AG04449 (cell line): ENCODE results near the gene RALGPS1.

ENCODE experiments used
- CTCF ChIA-PET: fragments of 350-600 bp; formaldehyde crosslinking; extraction: SDS; loops from one replicate; lab custom pipeline; 2021; ENCODE audit warnings: antibody characterized with exemption; lab: Yijun Ruan, JAX
- POLR2A ChIA-PET: fragments of 400-600, 350-600 bp; formaldehyde crosslinking; extraction: SDS; loops from one replicate; lab custom pipeline; 2020; ENCODE audit warnings: antibody characterized with exemption, inconsistent platforms; lab: Yijun Ruan, JAX
- DNase-seq: peaks from one replicate; pipeline ENCODE4 v3.0.0-alpha.2; 2010; ENCODE audit warnings: low read depth, low spot score
- H3K4me3 ChIP-seq: 2 replicates; pipeline ENCODE4 v1.5.1; 2011; ENCODE audit warnings: low read depth, mild to moderate bottlenecking, control low read depth, low read length
- CTCF ChIP-seq: IDR thresholded peaks from one replicate; pipeline ENCODE4 v1.5.1; 2011; ENCODE audit warnings: mild to moderate bottlenecking, moderate library complexity, low read length, control low read depth, inconsistent platforms; ENCODE audit not compliant: insufficient read depth; ENCODE audit errors: missing control alignments

The RALGPS1 gene

GRCh38 chr9:126932871-126933321 is 18.3 kb downstream of the RALGPS1 start:
- ChIA-PET CTCF (interaction anchor here (2.0 to 17.3 kb wide), 2 partner anchors 8 to 263 kb away, joined by 9 to 513 read pairs; no protein-coding TSS in a partner anchor), POLR2A (no interaction called here)
- DNase-seq, result no peak
- no peak for TF ChIP-seq CTCF
- no peak overlapping the region for H3K4me3 ChIP-seq

- H3K4me3 ChIP-seq, result no peak overlapping the region
- TF ChIP-seq CTCF, result no peak
- POLR2A ChIA-PET, result no interaction called here
- no peak for DNase-seq
- CTCF ChIA-PET, result interaction anchor here (2.0 to 17.3 kb wide), 2 partner anchors 8 to 262 kb away, joined by 9 to 513 read pairs; no protein-coding TSS in a partner anchor
These were observed 18.9 kb downstream of the RALGPS1 start for GRCh38 chr9:126933334-126933980.

- no peak for DNase-seq
- ChIA-PET CTCF (interaction anchor here (1.1 to 17.3 kb wide), 3 partner anchors 32 to 261 kb away, joined by 3 to 513 read pairs (median 3); no protein-coding TSS in a partner anchor), POLR2A (no interaction called here)
- no peak for TF ChIP-seq CTCF
- H3K4me3 ChIP-seq, result no peak overlapping the region
These were observed 19.9 kb downstream of the RALGPS1 start for GRCh38 chr9:126934441-126934840.

GRCh38 chr9:126935630-126936029 is 21.0 kb downstream of the RALGPS1 start:
- POLR2A ChIA-PET, result no interaction called here
- TF ChIP-seq CTCF, result no peak
- no peak for DNase-seq
- H3K4me3 ChIP-seq, result no peak overlapping the region
- CTCF ChIA-PET, result interaction anchor here (1.3 to 17.3 kb wide), 2 partner anchors 186 to 260 kb away, joined by 3 to 513 read pairs; no protein-coding TSS in a partner anchor

- ChIA-PET POLR2A (no interaction called here), CTCF (interaction anchor here (0.7 to 17.3 kb wide), 5 partner anchors 10 to 289 kb away, joined by 3 to 513 read pairs (median 3); partner anchors contain the start of gene RALGPS1)
- DNase-seq, result no peak
- no peak for TF ChIP-seq CTCF
- H3K4me3 ChIP-seq, result no peak overlapping the region
These were observed 22.9 kb downstream of the RALGPS1 start for GRCh38 chr9:126937444-126937843.

GRCh38 chr9:126938327-126938726 is 23.7 kb downstream of the RALGPS1 start:
- POLR2A ChIA-PET, result no interaction called here
- no peak for TF ChIP-seq CTCF
- no peak overlapping the region for H3K4me3 ChIP-seq
- CTCF ChIA-PET, result interaction anchor here (0.7 to 17.3 kb wide), 9 partner anchors 10 to 511 kb away, joined by 3 to 513 read pairs (median 4); partner anchors contain the start of genes RALGPS1 and SLC2A8
- no peak for DNase-seq
